Smooth muscle cell (in vitro differentiated cells): ENCODE data around the gene PMPCB. TPM values are rescaled to one million over a fixed set of nuclear protein-coding genes. Genes with fewer than 3 reads are reported as not detected.

Experiments used
- DNase-seq: peaks from one replicate; lab custom pipeline; 2025; ENCODE audit not compliant: unreplicated experiment; lab: John Stamatoyannopoulos, UW
- H2AFZ ChIP-seq: fragments of 200-600 bp; sonication (generic); 2 replicates; pipeline ENCODE4 v1.6.0; 2016; ENCODE audit warnings: antibody characterized with exemption, low read depth, mild to moderate bottlenecking
- H3F3A ChIP-seq: fragments of 200-600 bp; sonication (generic); 2 replicates; pipeline ENCODE4 v1.6.0; 2017; ENCODE audit warnings: antibody characterized with exemption, low read depth
- H3K27ac ChIP-seq: fragments of 200-600 bp; sonication (generic); 2 replicates; pipeline ENCODE4 v1.5.1; 2016; ENCODE audit warnings: low read depth, mild to moderate bottlenecking
- H3K27me3 ChIP-seq: fragments of 200-600 bp; sonication (generic); 2 replicates; pipeline ENCODE4 v1.6.1; 2016; ENCODE audit warnings: low read depth, mild to moderate bottlenecking
- H3K36me3 ChIP-seq: fragments of 200-600 bp; sonication (generic); 2 replicates; pipeline ENCODE4 v1.5.1; 2016; ENCODE audit warnings: low read depth
- H3K4me1 ChIP-seq: fragments of 200-600 bp; sonication (generic); 2 replicates; pipeline ENCODE4 v1.5.1; 2016; ENCODE audit warnings: low read depth
- H3K4me2 ChIP-seq: fragments of 200-600 bp; sonication (generic); 2 replicates; pipeline ENCODE4 v1.6.0; 2016; ENCODE audit warnings: mild to moderate bottlenecking
- H3K4me3 ChIP-seq: fragments of 200-600 bp; sonication (generic); 2 replicates; pipeline ENCODE4 v1.5.1; 2016; ENCODE audit warnings: mild to moderate bottlenecking
- H3K79me2 ChIP-seq: fragments of 200-600 bp; sonication (generic); 2 replicates; pipeline ENCODE4 v1.6.0; 2016; ENCODE audit warnings: low read depth, mild to moderate bottlenecking
- H3K9ac ChIP-seq: fragments of 200-600 bp; sonication (generic); 2 replicates; pipeline ENCODE4 v1.6.0; 2016; ENCODE audit warnings: low read depth
- H3K9me3 ChIP-seq: fragments of 200-600 bp; sonication (generic); replicated peaks from 2 replicates; pipeline ENCODE4 v1.5.1; 2016; ENCODE audit warnings: low read depth
- H4K20me1 ChIP-seq: fragments of 200-600 bp; sonication (generic); 2 replicates; pipeline ENCODE4 v1.6.0; 2016; ENCODE audit warnings: low read depth
- CTCF ChIP-seq: fragments of 200-600 bp; sonication (generic); IDR thresholded peaks from 2 replicates; pipeline ENCODE4 v1.5.1; 2017; ENCODE audit warnings: borderline replicate concordance, mild to moderate bottlenecking, antibody characterized with exemption; ENCODE audit not compliant: insufficient read depth, poor library complexity, severe bottlenecking
- WGBS: methylation state at CpG from one replicate; pipeline ENCODE4 v1.1.7; 2016; ENCODE audit warnings: low lambda C conversion rate; 5-methylcytosine and 5-hydroxymethylcytosine counted together
- polyA plus RNA-seq: library from polyadenylated mRNA; unstranded; fragments of >200 nt; fragmentation: Nextera tagmentation; extraction: Ambion mirVana; gene quantifications from 2 replicates; pipeline ENCODE4 v1.2.1, GENCODE V29; 2016
- total RNA-seq: library from RNA; depleted of rRNA; stranded (reverse); fragments of >200 nt; gene quantifications from 2 replicates; pipeline ENCODE4 v1.2.3, GENCODE V29; 2014

PMPCB gene
- total and polyA plus RNA-seq, 2 experiments from 2014 or later: 42.9 to 53.2 TPM

- peaks cover 79% of the 10 kb centered on the region for H3K79me2 ChIP-seq
- no peak for DNase-seq
- H3K4me2 ChIP-seq: no peak overlapping the region
- no peaks in the 10 kb centered on the region for H3F3A ChIP-seq
- H3K9ac ChIP-seq: no peak overlapping the region
- WGBS: 93% methylated on average over 5 of the region's 5 CpGs
- no peak overlapping the region for H3K4me3 ChIP-seq
- H3K36me3 ChIP-seq: peaks cover 5% of the 10 kb centered on the region
- no peaks in the 10 kb centered on the region for H3K9me3 ChIP-seq
- no peaks in the 10 kb centered on the region for H3K27me3 ChIP-seq
- H3K4me1 ChIP-seq: peaks cover 31% of the 10 kb centered on the region
- TF ChIP-seq CTCF: no peak
- no peak overlapping the region for H3K27ac ChIP-seq
- no peak overlapping the region for H2AFZ ChIP-seq
- H4K20me1 ChIP-seq: peaks cover 33% of the 10 kb centered on the region
Measured at GRCh38 chr7:103346396-103346795, 49.2 kb downstream of the PMPCB start.

- TF ChIP-seq CTCF: no peak
- DNase-seq: peak; percentile 16
- no peaks in the 10 kb centered on the region for H3K27me3 ChIP-seq
- no peaks in the 10 kb centered on the region for H3K36me3 ChIP-seq
- H3K79me2 ChIP-seq: peaks cover 79% of the 10 kb centered on the region
- H4K20me1 ChIP-seq: peaks cover 46% of the 10 kb centered on the region
- peak within 1 kb of the TSS; percentile 98 for H2AFZ ChIP-seq
- H3K4me2 ChIP-seq: peak within 1 kb of the TSS; percentile 93
- H3K4me3 ChIP-seq: peak within 1 kb of the TSS; percentile 74
- no peaks in the 10 kb centered on the region for H3K9me3 ChIP-seq
- H3F3A ChIP-seq: no peaks in the 10 kb centered on the region
- H3K4me1 ChIP-seq: peaks cover 31% of the 10 kb centered on the region
- H3K9ac ChIP-seq: peak within 1 kb of the TSS; percentile 94
- WGBS: 1% methylated on average over 25 of the region's 25 CpGs
- H3K27ac ChIP-seq: peak within 1 kb of the TSS; percentile 85
Measured at GRCh38 chr7:103347507-103348267, 50.5 kb downstream of the PMPCB start, which contains the start of gene PSMC2. PSMC2 (plus strand) TSS chr7:103347643; CDS start chr7:103347712, 69 bp downstream.

GRCh38 chr7:103348452-103348851, 51.2 kb downstream of the PMPCB start:
- H3K4me3 ChIP-seq: peak overlapping the region; percentile 74
- H3K9me3 ChIP-seq: no peaks in the 10 kb centered on the region
- H3K79me2 ChIP-seq: peaks cover 79% of the 10 kb centered on the region
- H3K36me3 ChIP-seq: peaks cover 3% of the 10 kb centered on the region
- no peak overlapping the region for H3K27ac ChIP-seq
- peak overlapping the region; percentile 94 for H3K9ac ChIP-seq
- no peak for DNase-seq
- peaks cover 54% of the 10 kb centered on the region for H4K20me1 ChIP-seq
- H3K4me2 ChIP-seq: peak overlapping the region; percentile 93
- H3K27me3 ChIP-seq: no peaks in the 10 kb centered on the region
- peaks cover 24% of the 10 kb centered on the region for H3K4me1 ChIP-seq
- H2AFZ ChIP-seq: no peak overlapping the region
- TF ChIP-seq CTCF: no peak
- WGBS: 27% methylated on average over 13 of the region's 13 CpGs
- no peaks in the 10 kb centered on the region for H3F3A ChIP-seq
